ENCODE results near the gene SARDH.

Gene SARDH

GRCh38 chr9:133686642-133687575 lies 51.2 kb downstream of the SARDH start:
- no peaks in the 10 kb centered on the region for H3K36me3 ChIP-seq (ENCODE audit: control insufficient read depth, low read depth, low read length)
- H3K4me3 ChIP-seq (ENCODE audit: low read length): no peak overlapping the region
- no peaks in the 10 kb centered on the region for H3K9me3 ChIP-seq (ENCODE audit: control insufficient read depth, low read depth, low read length)
- H3K9ac ChIP-seq (ENCODE audit: low read length): no peak overlapping the region
- H3K27me3 ChIP-seq (ENCODE audit: control insufficient read depth, insufficient read depth, low read length): no peaks in the 10 kb centered on the region
- no peak overlapping the region for H3K27ac ChIP-seq (ENCODE audit: low read length)
- H3K4me1 ChIP-seq (ENCODE audit: control insufficient read depth, low read depth, low read length): no peaks in the 10 kb centered on the region

GRCh38 chr9:133685653-133686609 lies 52.2 kb downstream of the SARDH start:
- Histone ChIP-seq H3K4me3 (ENCODE audit: low read length) (no peak overlapping the region), H3K36me3 (ENCODE audit: control insufficient read depth, low read depth, low read length) (no peaks in the 10 kb centered on the region), H3K27me3 (ENCODE audit: control insufficient read depth, insufficient read depth, low read length) (no peaks in the 10 kb centered on the region), H3K27ac (ENCODE audit: low read length) (no peak overlapping the region), H3K9me3 (ENCODE audit: control insufficient read depth, low read depth, low read length) (no peaks in the 10 kb centered on the region), H3K9ac (ENCODE audit: low read length) (no peak overlapping the region), H3K4me1 (ENCODE audit: control insufficient read depth, low read depth, low read length) (no peaks in the 10 kb centered on the region)

GRCh38 chr9:133684936-133685361 lies 53.2 kb downstream of the SARDH start:
- H3K9me3 ChIP-seq (ENCODE audit: control insufficient read depth, low read depth, low read length): no peaks in the 10 kb centered on the region
- H3K9ac ChIP-seq (ENCODE audit: low read length): no peak overlapping the region
- no peaks in the 10 kb centered on the region for H3K4me1 ChIP-seq (ENCODE audit: control insufficient read depth, low read depth, low read length)
- no peaks in the 10 kb centered on the region for H3K36me3 ChIP-seq (ENCODE audit: control insufficient read depth, low read depth, low read length)
- no peak overlapping the region for H3K27ac ChIP-seq (ENCODE audit: low read length)
- no peak overlapping the region for H3K4me3 ChIP-seq (ENCODE audit: low read length)
- H3K27me3 ChIP-seq (ENCODE audit: control insufficient read depth, insufficient read depth, low read length): no peaks in the 10 kb centered on the region

GRCh38 chr9:133684121-133684935 lies 53.8 kb downstream of the SARDH start:
- Histone ChIP-seq H3K36me3 (ENCODE audit: control insufficient read depth, low read depth, low read length) (no peaks in the 10 kb centered on the region), H3K27ac (ENCODE audit: low read length) (no peak overlapping the region), H3K27me3 (ENCODE audit: control insufficient read depth, insufficient read depth, low read length) (no peaks in the 10 kb centered on the region), H3K9me3 (ENCODE audit: control insufficient read depth, low read depth, low read length) (no peaks in the 10 kb centered on the region), H3K9ac (ENCODE audit: low read length) (no peak overlapping the region), H3K4me3 (ENCODE audit: low read length) (no peak overlapping the region), H3K4me1 (ENCODE audit: control insufficient read depth, low read depth, low read length) (no peaks in the 10 kb centered on the region)

GRCh38 chr9:133683586-133684120 lies 54.5 kb downstream of the SARDH start:
- H3K4me1 ChIP-seq (ENCODE audit: control insufficient read depth, low read depth, low read length): no peaks in the 10 kb centered on the region
- H3K4me3 ChIP-seq (ENCODE audit: low read length): no peak overlapping the region
- no peak overlapping the region for H3K27ac ChIP-seq (ENCODE audit: low read length)
- H3K9ac ChIP-seq (ENCODE audit: low read length): no peak overlapping the region
- H3K9me3 ChIP-seq (ENCODE audit: control insufficient read depth, low read depth, low read length): no peaks in the 10 kb centered on the region
- no peaks in the 10 kb centered on the region for H3K27me3 ChIP-seq (ENCODE audit: control insufficient read depth, insufficient read depth, low read length)
- no peaks in the 10 kb centered on the region for H3K36me3 ChIP-seq (ENCODE audit: control insufficient read depth, low read depth, low read length)

GRCh38 chr9:133682818-133683585 lies 55.1 kb downstream of the SARDH start:
- H3K27ac ChIP-seq (ENCODE audit: low read length): no peak overlapping the region
- H3K27me3 ChIP-seq (ENCODE audit: control insufficient read depth, insufficient read depth, low read length): no peaks in the 10 kb centered on the region

GRCh38 chr9:133681658-133682306 lies 56.4 kb downstream of the SARDH start:
- Histone ChIP-seq H3K4me1 (ENCODE audit: control insufficient read depth, low read depth, low read length) (no peaks in the 10 kb centered on the region), H3K27ac (ENCODE audit: low read length) (no peak overlapping the region), H3K36me3 (ENCODE audit: control insufficient read depth, low read depth, low read length) (no peaks in the 10 kb centered on the region), H3K9me3 (ENCODE audit: control insufficient read depth, low read depth, low read length) (no peaks in the 10 kb centered on the region), H3K4me3 (ENCODE audit: low read length) (no peak overlapping the region), H3K27me3 (ENCODE audit: control insufficient read depth, insufficient read depth, low read length) (no peaks in the 10 kb centered on the region), H3K9ac (ENCODE audit: low read length) (no peak overlapping the region)

More at GRCh38 chr9:133682818-133683585, 55.1 kb downstream of the SARDH start:
- H3K4me3 ChIP-seq (ENCODE audit: low read length): no peak overlapping the region
- H3K4me1 ChIP-seq (ENCODE audit: control insufficient read depth, low read depth, low read length): no peaks in the 10 kb centered on the region
- H3K9ac ChIP-seq (ENCODE audit: low read length): no peak overlapping the region
- no peaks in the 10 kb centered on the region for H3K9me3 ChIP-seq (ENCODE audit: control insufficient read depth, low read depth, low read length)
- H3K36me3 ChIP-seq (ENCODE audit: control insufficient read depth, low read depth, low read length): no peaks in the 10 kb centered on the region

GRCh38 chr9:133680976-133681657 lies 57.0 kb downstream of the SARDH start:
- no peak overlapping the region for H3K9ac ChIP-seq (ENCODE audit: low read length)
- no peak overlapping the region for H3K27ac ChIP-seq (ENCODE audit: low read length)
- H3K9me3 ChIP-seq (ENCODE audit: control insufficient read depth, low read depth, low read length): no peaks in the 10 kb centered on the region
- H3K36me3 ChIP-seq (ENCODE audit: control insufficient read depth, low read depth, low read length): no peaks in the 10 kb centered on the region
- no peaks in the 10 kb centered on the region for H3K27me3 ChIP-seq (ENCODE audit: control insufficient read depth, insufficient read depth, low read length)
- H3K4me3 ChIP-seq (ENCODE audit: low read length): no peak overlapping the region
- H3K4me1 ChIP-seq (ENCODE audit: control insufficient read depth, low read depth, low read length): no peaks in the 10 kb centered on the region

GRCh38 chr9:133680250-133680975 lies 57.7 kb downstream of the SARDH start:
- no peaks in the 10 kb centered on the region for H3K4me1 ChIP-seq (ENCODE audit: control insufficient read depth, low read depth, low read length)
- no peak overlapping the region for H3K9ac ChIP-seq (ENCODE audit: low read length)
- H3K27ac ChIP-seq (ENCODE audit: low read length): no peak overlapping the region
- H3K36me3 ChIP-seq (ENCODE audit: control insufficient read depth, low read depth, low read length): no peaks in the 10 kb centered on the region
- H3K4me3 ChIP-seq (ENCODE audit: low read length): no peak overlapping the region
- no peaks in the 10 kb centered on the region for H3K27me3 ChIP-seq (ENCODE audit: control insufficient read depth, insufficient read depth, low read length)
- H3K9me3 ChIP-seq (ENCODE audit: control insufficient read depth, low read depth, low read length): no peaks in the 10 kb centered on the region
